Measurements from ENCODE around the gene ARHGAP24. TPM values are rescaled to one million over a fixed set of nuclear protein-coding genes. Genes with fewer than 3 reads are reported as not detected.
"Not testable (repeated sequence)": the region's sequence is repeated elsewhere in the genome, so short reads cannot be mapped to it uniquely, and the experiment has no call there.

The ARHGAP24 gene
- total RNA-seq, 2 donors from 2014 or later, result 0.40 TPM; not detected in 1

GRCh38 chr4:85913931-85914694, 439.2 kb downstream of the ARHGAP24 start:
- no peak for ATAC-seq (replicated peaks)
- Mint-ChIP-seq H3K9me3 (no peaks in the 10 kb centered on the region), H3K4me3 (no peak overlapping the region), H3K27ac (no peak overlapping the region), H3K36me3 (ENCODE audit: low read depth) (no peaks in the 10 kb centered on the region), H3K4me1 (no peaks in the 10 kb centered on the region), H3K27me3 (no peaks in the 10 kb centered on the region)

- not testable (repeated sequence) for H3K36me3 Mint-ChIP-seq (ENCODE audit: low read depth); H3K4me3 Mint-ChIP-seq; ATAC-seq (replicated peaks); H3K27ac Mint-ChIP-seq; H3K27me3 Mint-ChIP-seq; H3K4me1 Mint-ChIP-seq; H3K9me3 Mint-ChIP-seq
These were observed 440.6 kb downstream of the ARHGAP24 start for GRCh38 chr4:85915570-85915969.

GRCh38 chr4:85919200-85919887, 444.4 kb downstream of the ARHGAP24 start:
- H3K27me3 Mint-ChIP-seq, result no peaks in the 10 kb centered on the region

GRCh38 chr4:85925071-85925470, 450.1 kb downstream of the ARHGAP24 start:
- peaks cover 3% of the 10 kb centered on the region for H3K27me3 Mint-ChIP-seq
- no peak for ATAC-seq (replicated peaks)
- no peak overlapping the region for H3K4me3 Mint-ChIP-seq

More at GRCh38 chr4:85919200-85919887, 444.4 kb downstream of the ARHGAP24 start:
- no peak overlapping the region for H3K4me3 Mint-ChIP-seq
- no peaks in the 10 kb centered on the region for H3K4me1 Mint-ChIP-seq
- no peaks in the 10 kb centered on the region for H3K9me3 Mint-ChIP-seq
- no peaks in the 10 kb centered on the region for H3K36me3 Mint-ChIP-seq (ENCODE audit: low read depth)
- no peak for ATAC-seq (replicated peaks)
- no peak overlapping the region for H3K27ac Mint-ChIP-seq

GRCh38 chr4:85928775-85929591, 454.0 kb downstream of the ARHGAP24 start:
- H3K36me3 Mint-ChIP-seq (ENCODE audit: low read depth), result no peaks in the 10 kb centered on the region
- H3K9me3 Mint-ChIP-seq, result no peaks in the 10 kb centered on the region
- no peak overlapping the region for H3K4me3 Mint-ChIP-seq
- no peak overlapping the region for H3K27ac Mint-ChIP-seq
- no peak for ATAC-seq (replicated peaks)
- H3K4me1 Mint-ChIP-seq, result no peaks in the 10 kb centered on the region
- peaks cover 6% of the 10 kb centered on the region for H3K27me3 Mint-ChIP-seq

More at GRCh38 chr4:85925071-85925470, 450.1 kb downstream of the ARHGAP24 start:
- Mint-ChIP-seq H3K36me3 (ENCODE audit: low read depth) (no peaks in the 10 kb centered on the region), H3K27ac (no peak overlapping the region), H3K4me1 (no peaks in the 10 kb centered on the region), H3K9me3 (no peaks in the 10 kb centered on the region)

DNA sequence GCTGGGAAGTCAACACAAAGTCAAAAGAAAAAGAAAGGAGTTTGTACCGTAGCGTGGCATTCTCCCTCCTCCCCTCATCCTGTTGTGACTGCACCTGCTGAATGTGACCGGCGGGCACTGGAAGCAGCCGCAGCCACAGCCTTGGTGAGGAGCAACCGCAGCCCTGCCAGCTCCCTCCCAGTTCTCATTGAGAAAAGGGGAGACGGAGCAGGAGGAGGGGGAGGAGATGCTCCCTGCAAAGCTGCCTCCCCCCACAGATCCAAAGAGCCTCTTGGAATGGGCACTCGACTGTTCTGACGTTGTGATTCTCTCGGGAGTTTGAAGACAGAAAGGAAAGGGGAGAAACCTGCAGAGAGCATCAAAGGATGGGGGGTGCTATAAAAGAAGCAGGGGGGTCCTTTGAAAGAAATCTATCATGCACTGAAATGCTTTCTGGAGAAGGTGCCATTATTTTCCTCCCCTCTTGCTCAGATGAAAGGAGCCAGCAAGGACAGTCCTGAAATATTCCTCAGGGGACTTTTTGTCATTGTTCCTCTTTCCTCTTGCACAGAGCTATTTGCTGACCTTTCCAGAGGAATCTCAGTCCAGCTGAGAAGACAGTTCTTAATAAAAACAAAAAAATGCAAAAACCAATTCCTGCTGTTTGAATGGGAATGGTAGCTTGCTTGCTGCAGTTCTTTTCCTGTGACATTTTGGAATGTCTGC, 455.2 kb downstream of the ARHGAP24 start:
- Mint-ChIP-seq H3K4me3 (no peak overlapping the region), H3K9me3 (no peaks in the 10 kb centered on the region), H3K4me1 (no peaks in the 10 kb centered on the region), H3K27me3 (peaks cover 9% of the 10 kb centered on the region), H3K27ac (no peak overlapping the region), H3K36me3 (ENCODE audit: low read depth) (no peaks in the 10 kb centered on the region)
- ATAC-seq (replicated peaks), result no peak

- Mint-ChIP-seq H3K4me3 (no peak overlapping the region), H3K9me3 (peaks cover 3% of the 10 kb centered on the region), H3K27me3 (peaks cover 14% of the 10 kb centered on the region), H3K36me3 (ENCODE audit: low read depth) (no peaks in the 10 kb centered on the region), H3K27ac (no peak overlapping the region), H3K4me1 (no peaks in the 10 kb centered on the region)
- ATAC-seq (replicated peaks), result no peak
These were observed 457.7 kb downstream of the ARHGAP24 start for GRCh38 chr4:85932500-85933290.

GRCh38 chr4:85933291-85933640, 458.3 kb downstream of the ARHGAP24 start:
- no peaks in the 10 kb centered on the region for H3K36me3 Mint-ChIP-seq (ENCODE audit: low read depth)
- ATAC-seq (replicated peaks), result no peak
- H3K9me3 Mint-ChIP-seq, result peaks cover 3% of the 10 kb centered on the region
- H3K27me3 Mint-ChIP-seq, result peaks cover 14% of the 10 kb centered on the region
- no peak overlapping the region for H3K4me3 Mint-ChIP-seq
- H3K4me1 Mint-ChIP-seq, result no peaks in the 10 kb centered on the region
- H3K27ac Mint-ChIP-seq, result no peak overlapping the region

DNA sequence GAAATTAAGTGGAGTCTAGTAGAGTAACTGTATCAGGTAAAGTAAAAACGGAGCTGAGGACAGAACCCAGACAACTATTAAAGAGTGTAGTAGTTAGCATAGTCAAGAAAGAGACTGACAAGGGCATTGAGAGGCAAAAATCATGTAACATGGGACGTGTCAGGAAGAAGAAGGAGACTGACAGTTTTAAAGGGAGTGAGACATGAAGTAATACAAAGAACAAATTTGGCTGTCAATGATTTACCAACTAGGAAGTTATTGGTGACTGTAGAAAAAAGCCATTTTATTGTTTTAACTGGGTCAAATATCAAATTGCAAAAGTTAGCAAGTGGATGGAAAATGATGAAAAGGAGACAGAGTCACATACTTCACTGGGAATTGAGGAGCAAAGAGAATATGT, 462.6 kb downstream of the ARHGAP24 start:
- Mint-ChIP-seq H3K4me3 (no peak overlapping the region), H3K27me3 (peaks cover 12% of the 10 kb centered on the region), H3K27ac (no peak overlapping the region), H3K4me1 (no peaks in the 10 kb centered on the region), H3K9me3 (peaks cover 3% of the 10 kb centered on the region), H3K36me3 (ENCODE audit: low read depth) (no peaks in the 10 kb centered on the region)
- no peak for ATAC-seq (replicated peaks)

DNA sequence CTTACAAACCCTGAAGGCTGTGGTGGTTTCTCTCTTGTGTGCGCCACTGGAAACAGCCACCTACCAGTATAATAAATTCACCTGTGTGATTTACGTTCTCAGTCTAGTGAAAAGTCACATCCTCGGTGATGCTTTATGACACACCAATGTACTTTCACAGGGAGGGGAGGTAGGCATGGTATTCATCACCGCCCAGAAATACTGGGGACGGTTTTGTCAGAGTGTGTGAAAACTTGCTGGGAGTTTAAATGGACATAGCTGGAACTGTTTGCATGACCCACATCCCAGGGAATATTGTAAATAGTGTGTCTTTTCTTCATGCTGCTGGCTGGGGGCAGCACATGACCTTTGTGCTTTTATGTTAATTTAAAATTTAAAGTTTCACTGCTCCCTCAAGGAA, 463.1 kb downstream of the ARHGAP24 start:
- ATAC-seq (replicated peaks), result no peak
- no peaks in the 10 kb centered on the region for H3K4me1 Mint-ChIP-seq
- H3K9me3 Mint-ChIP-seq, result peaks cover 3% of the 10 kb centered on the region
- H3K36me3 Mint-ChIP-seq (ENCODE audit: low read depth), result no peaks in the 10 kb centered on the region
- peaks cover 12% of the 10 kb centered on the region for H3K27me3 Mint-ChIP-seq
- no peak overlapping the region for H3K27ac Mint-ChIP-seq
- H3K4me3 Mint-ChIP-seq, result no peak overlapping the region

DNA sequence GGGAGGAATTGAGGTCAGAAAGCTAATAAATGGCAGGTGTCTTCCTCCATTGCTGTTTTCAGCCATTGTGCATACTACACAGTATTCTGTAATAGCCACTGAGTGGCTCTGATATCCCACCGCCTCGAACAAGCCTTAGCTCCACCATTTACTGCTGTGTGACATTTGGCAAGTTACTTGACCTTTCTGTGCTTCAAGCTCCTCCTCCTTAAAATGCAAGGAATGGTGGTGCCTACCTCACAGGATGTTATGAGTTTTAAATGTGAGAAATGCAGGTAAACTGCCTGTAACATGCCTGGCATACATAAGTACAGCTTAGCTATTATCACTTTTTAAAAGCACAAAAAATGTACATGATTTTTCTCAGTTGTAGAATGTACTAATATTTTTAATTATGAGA, 464.0 kb downstream of the ARHGAP24 start:
- H3K4me1 Mint-ChIP-seq, result no peaks in the 10 kb centered on the region
- peaks cover 3% of the 10 kb centered on the region for H3K9me3 Mint-ChIP-seq
- H3K27ac Mint-ChIP-seq, result no peak overlapping the region
- no peak overlapping the region for H3K4me3 Mint-ChIP-seq
- peaks cover 9% of the 10 kb centered on the region for H3K27me3 Mint-ChIP-seq
- no peaks in the 10 kb centered on the region for H3K36me3 Mint-ChIP-seq (ENCODE audit: low read depth)
- no peak for ATAC-seq (replicated peaks)

GRCh38 chr4:85939595-85939994, 464.6 kb downstream of the ARHGAP24 start:
- Mint-ChIP-seq H3K9me3 (peaks cover 3% of the 10 kb centered on the region), H3K36me3 (ENCODE audit: low read depth) (no peaks in the 10 kb centered on the region), H3K4me1 (no peaks in the 10 kb centered on the region), H3K27ac (no peak overlapping the region), H3K27me3 (peaks cover 6% of the 10 kb centered on the region), H3K4me3 (no peak overlapping the region)
- no peak for ATAC-seq (replicated peaks)

- Mint-ChIP-seq H3K9me3 (peaks cover 3% of the 10 kb centered on the region), H3K27ac (no peak overlapping the region), H3K4me3 (no peak overlapping the region), H3K36me3 (ENCODE audit: low read depth) (no peaks in the 10 kb centered on the region), H3K4me1 (no peaks in the 10 kb centered on the region), H3K27me3 (peaks cover 6% of the 10 kb centered on the region)
- ATAC-seq (replicated peaks), result no peak
These were observed 465.2 kb downstream of the ARHGAP24 start for GRCh38 chr4:85940151-85940550.
